Spleen (tissue), 11 donors: ENCODE data around the gene KRT73. TPM values are rescaled to one million over a fixed set of nuclear protein-coding genes. Genes with fewer than 3 reads are reported as not detected.

Experiments
- DNase-seq: peaks from one replicate; pipeline ENCODE4 v3.0.0-alpha.2; 2020
- H3K27ac ChIP-seq, 8 donors: fragments of 200-600 bp; sonication (generic) in 7 of 8; 1 replicate in 4 of 8; 2 replicates in 4 of 8; pipeline versions ENCODE4 v1.5.0 to v1.8.0; 2016 to 2021; ENCODE audit warnings: inconsistent platforms in 4 of 8, mild to moderate bottlenecking in 4 of 8, moderate library complexity in 1 of 8
- H3K27me3 ChIP-seq, 7 donors: fragments of 200-600 bp; sonication (generic) in 6 of 7; replicated peaks in 1 of 7; 1 replicate in 4 of 7; 2 replicates in 3 of 7; pipeline versions ENCODE4 v1.5.0 to v1.8.0; 2016 to 2021; ENCODE audit warnings: inconsistent platforms in 3 of 7, mild to moderate bottlenecking in 1 of 7
- H3K36me3 ChIP-seq, 6 donors: fragments of 200-600 bp; sonication (generic) in 5 of 6; 1 replicate in 4 of 6; 2 replicates in 2 of 6; pipeline versions ENCODE4 v1.5.0 to v1.8.0; 2016 to 2021; ENCODE audit warnings: inconsistent platforms in 2 of 6
- H3K4me1 ChIP-seq, 6 donors: fragments of 200-600 bp; sonication (generic) in 5 of 6; 1 replicate in 3 of 6; 2 replicates in 3 of 6; pipeline versions ENCODE4 v1.5.0 to v1.8.0; 2016 to 2021; ENCODE audit warnings: inconsistent platforms in 3 of 6
- H3K4me3 ChIP-seq, 8 donors: fragments of 200-600 bp; sonication (generic) in 7 of 8; 1 replicate in 4 of 8; 2 replicates in 4 of 8; pipeline versions ENCODE4 v1.5.0 to v1.8.0; 2016 to 2021; ENCODE audit warnings: inconsistent platforms in 4 of 8, mild to moderate bottlenecking in 4 of 8, moderate library complexity in 2 of 8
- H3K9me3 ChIP-seq, 8 donors: fragments of 200-600 bp; sonication (generic) in 7 of 8; 1 replicate in 4 of 8; 2 replicates in 4 of 8; pipeline versions ENCODE4 v1.5.0 to v1.8.0; 2016 to 2021; ENCODE audit warnings: inconsistent platforms in 4 of 8
- POLR2A ChIP-seq, 3 donors: fragments of 450-650 bp; IDR thresholded peaks; one replicate each; pipeline ENCODE4 v1.5.1; 2017; ENCODE audit warnings: antibody characterized with exemption in 3 of 3, mild to moderate bottlenecking in 1 of 3
- POLR2AphosphoS5 ChIP-seq, 3 donors: sonication (generic); formaldehyde crosslinking; IDR thresholded peaks; one replicate each; pipeline ENCODE4 v1.5.1; 2017; ENCODE audit warnings: antibody characterized with exemption in 3 of 3
- WGBS, 5 donors: extraction: QIAGEN DNeasy Blood & Tissue Kit in 3 of 5; methylation state at CpG; one replicate each; pipeline versions ENCODE4 v1.1.5 to v1.1.7; 2013 to 2018; 5-methylcytosine and 5-hydroxymethylcytosine counted together
- intact Hi-C: fragments of 100-400 bp; cut with DNase I; formaldehyde crosslinking; loops from one replicate; pipeline ENCODE4 v1.15.0; 2023; ENCODE audit warnings: low total_unique reads
- polyA plus RNA-seq, 3 donors: library from polyadenylated mRNA; stranded (reverse); fragments of 200-250 nt; gene quantifications; one replicate each; pipeline ENCODE4 v1.2.1, GENCODE V29; 2013
- total RNA-seq, 7 donors: library from RNA; depleted of rRNA in 3 of 7; stranded (reverse); fragments of >200 nt in 3 of 7; fragmentation: NEBNext Ultra II Directional in 4 of 7; extraction: Animal tissue kit (Norgen Biotek cat#: 25700) in 4 of 7; gene quantifications; one replicate each; pipeline versions ENCODE4 v1.1.0 to v1.2.1, GENCODE V29; 2016 to 2021
- TF ChIP-seq, protein P1 (sequence below), 11 experiments: fragments of 200-600 bp in 7 of 11; fragments of 450-650 bp in 4 of 11; sonication (generic) in 4 of 11; IDR thresholded peaks in 8 of 11; conservative IDR thresholded peaks in 3 of 11; 1 replicate in 7 of 11; 2 replicates in 4 of 11; pipeline versions ENCODE4 v1.4.0 to v1.8.0; 2016 to 2021; ENCODE audit warnings: antibody characterized with exemption in 11 of 11, inconsistent platforms in 4 of 11, mild to moderate bottlenecking in 1 of 11
- donor health status: healthy with polysubstance abuse.
- donor health status: DM: no; HTN: no; CAD: no; lungs with moderate emphysema.
- donor health status: DM: no; HTN: no; CAD: no.
- donor health status: Bipolar disorder and iron deficiency.
- donor health status: healthy.
- donor health status: DM: no; HTN: no; CAD: no.
- donor health status: DM: yes; HTN: yes; CAD: no.

Gene KRT73
- total and polyA plus RNA-seq, 10 donors = 0.04 to 1.4 (median 0.36) TPM

DNA sequence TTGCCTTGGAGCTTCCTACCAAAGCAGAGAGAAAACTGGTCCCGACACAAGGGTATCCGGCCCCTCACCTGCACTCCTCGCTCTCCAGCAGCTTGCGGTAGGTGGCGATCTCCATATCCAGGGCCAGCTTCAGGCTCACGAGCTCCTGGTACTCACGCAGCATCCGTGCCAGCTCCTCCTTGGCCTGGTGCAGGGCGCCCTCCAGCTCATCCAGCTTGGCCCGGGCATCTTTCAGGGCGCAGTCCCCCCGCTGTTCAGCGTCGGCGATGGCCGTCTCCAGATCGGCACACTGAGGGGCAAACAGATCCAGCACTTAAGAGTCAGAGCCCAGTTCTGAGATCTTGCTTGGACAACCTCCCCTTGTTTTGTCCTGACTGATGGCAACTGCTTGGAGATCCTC, 30.8 kb downstream of the KRT73 start:
- intact Hi-C loops = loop anchor here (10.0 kb wide), 1 partner anchor 387 kb away; no protein-coding TSS in a partner anchor
- H3K27ac ChIP-seq = no peak overlapping the region
- TF ChIP-seq POLR2AphosphoS5 (IDR thresholded peaks at IDR 0.05) (no peak), POLR2A (IDR thresholded peaks at IDR 0.05) (no peak)
- TF ChIP-seq, protein P1, sequence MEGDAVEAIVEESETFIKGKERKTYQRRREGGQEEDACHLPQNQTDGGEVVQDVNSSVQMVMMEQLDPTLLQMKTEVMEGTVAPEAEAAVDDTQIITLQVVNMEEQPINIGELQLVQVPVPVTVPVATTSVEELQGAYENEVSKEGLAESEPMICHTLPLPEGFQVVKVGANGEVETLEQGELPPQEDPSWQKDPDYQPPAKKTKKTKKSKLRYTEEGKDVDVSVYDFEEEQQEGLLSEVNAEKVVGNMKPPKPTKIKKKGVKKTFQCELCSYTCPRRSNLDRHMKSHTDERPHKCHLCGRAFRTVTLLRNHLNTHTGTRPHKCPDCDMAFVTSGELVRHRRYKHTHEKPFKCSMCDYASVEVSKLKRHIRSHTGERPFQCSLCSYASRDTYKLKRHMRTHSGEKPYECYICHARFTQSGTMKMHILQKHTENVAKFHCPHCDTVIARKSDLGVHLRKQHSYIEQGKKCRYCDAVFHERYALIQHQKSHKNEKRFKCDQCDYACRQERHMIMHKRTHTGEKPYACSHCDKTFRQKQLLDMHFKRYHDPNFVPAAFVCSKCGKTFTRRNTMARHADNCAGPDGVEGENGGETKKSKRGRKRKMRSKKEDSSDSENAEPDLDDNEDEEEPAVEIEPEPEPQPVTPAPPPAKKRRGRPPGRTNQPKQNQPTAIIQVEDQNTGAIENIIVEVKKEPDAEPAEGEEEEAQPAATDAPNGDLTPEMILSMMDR (IDR thresholded peaks at IDR 0.05 in 8 of 11, conservative IDR thresholded peaks at IDR 0.05 in 3 of 11) = no peak
- no peaks in the 10 kb centered on the region for H3K9me3 ChIP-seq
- H3K27me3 ChIP-seq = peaks cover 0 to 19% (median 0%) of the 10 kb centered on the region in 7 donors
- no peak for DNase-seq
- no peaks in the 10 kb centered on the region for H3K36me3 ChIP-seq
- no peak overlapping the region for H3K4me3 ChIP-seq
- WGBS, 5 donors = 84 to 95% (median 89%) methylated on average over 10 to 17 of the region's 17 CpGs
- H3K4me1 ChIP-seq = peaks cover 0 to 8% (median 0%) of the 10 kb centered on the region in 6 donors

DNA sequence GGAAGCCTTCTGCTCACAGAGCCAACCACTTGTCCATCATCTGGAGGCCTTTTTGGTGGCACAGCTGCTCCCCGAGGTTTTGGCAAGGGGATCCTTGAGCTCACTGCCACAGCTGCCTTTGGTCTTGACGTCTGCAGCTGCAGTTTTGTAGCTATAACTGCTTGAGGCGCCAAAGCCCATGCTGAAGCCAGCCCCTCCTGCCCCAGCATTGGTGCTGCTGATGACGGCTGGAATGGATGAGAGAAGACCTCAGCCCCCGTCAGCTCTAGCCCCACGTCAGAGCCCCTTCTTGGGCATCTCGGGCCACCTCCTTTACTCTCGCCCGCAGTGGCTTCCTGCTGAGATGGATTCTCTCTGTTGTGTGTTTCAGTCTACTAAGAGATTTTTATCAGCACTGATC, 32.4 kb downstream of the KRT73 start:
- Histone ChIP-seq H3K9me3 (no peaks in the 10 kb centered on the region), H3K4me1 (peaks cover 0 to 8% (median 0%) of the 10 kb centered on the region in 6 donors), H3K27ac (no peak overlapping the region), H3K36me3 (no peaks in the 10 kb centered on the region), H3K4me3 (no peak overlapping the region), H3K27me3 (peaks cover 0 to 23% (median 0%) of the 10 kb centered on the region in 7 donors)
- DNase-seq = no peak
- intact Hi-C loops = loop anchor here (10.0 kb wide), 1 partner anchor 389 kb away; no protein-coding TSS in a partner anchor
- no peak for TF ChIP-seq POLR2A (IDR thresholded peaks at IDR 0.05)
- TF ChIP-seq POLR2AphosphoS5 (IDR thresholded peaks at IDR 0.05) = no peak
- TF ChIP-seq, protein P1 (IDR thresholded peaks at IDR 0.05 in 8 of 11, conservative IDR thresholded peaks at IDR 0.05 in 3 of 11) = no peak
- 55 to 63% (median 60%) methylated on average over 9 of the region's 9 CpGs for WGBS, 5 donors

DNA sequence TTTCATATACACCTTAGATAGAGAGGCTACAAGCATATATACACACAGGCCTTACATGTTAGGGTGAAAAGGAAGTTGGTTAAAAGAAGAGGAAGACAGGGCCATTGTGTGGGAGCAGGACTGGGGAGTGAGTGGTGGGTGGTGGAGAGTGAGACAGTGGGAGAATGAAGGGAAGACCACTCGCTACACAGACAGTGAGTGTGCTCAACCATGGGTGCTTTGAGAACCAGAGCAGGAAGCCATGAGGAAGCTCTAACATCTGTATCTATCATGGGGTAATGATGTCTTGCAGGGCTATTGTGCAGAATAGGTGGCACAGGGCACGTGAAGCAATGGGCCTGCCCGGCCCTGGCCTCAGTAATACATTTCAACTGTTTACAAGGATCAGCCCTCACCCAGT, 33.3 kb downstream of the KRT73 start:
- 61 to 90% (median 79%) methylated on average over 3 of the region's 3 CpGs for WGBS, 5 donors
- TF ChIP-seq, protein P1 (IDR thresholded peaks at IDR 0.05 in 8 of 11, conservative IDR thresholded peaks at IDR 0.05 in 3 of 11) = no peak
- no peak for TF ChIP-seq POLR2A (IDR thresholded peaks at IDR 0.05)
- TF ChIP-seq POLR2AphosphoS5 (IDR thresholded peaks at IDR 0.05) = no peak
- H3K9me3 ChIP-seq = no peaks in the 10 kb centered on the region
- H3K27me3 ChIP-seq = peaks cover 0 to 24% (median 0%) of the 10 kb centered on the region in 7 donors
- H3K27ac ChIP-seq = no peak overlapping the region
- no peaks in the 10 kb centered on the region for H3K36me3 ChIP-seq
- peaks cover 0 to 8% (median 0%) of the 10 kb centered on the region in 6 donors for H3K4me1 ChIP-seq
- no peak overlapping the region for H3K4me3 ChIP-seq
- intact Hi-C loops = loop anchor here (10.0 kb wide), 1 partner anchor 390 kb away; no protein-coding TSS in a partner anchor
- no peak for DNase-seq

DNA sequence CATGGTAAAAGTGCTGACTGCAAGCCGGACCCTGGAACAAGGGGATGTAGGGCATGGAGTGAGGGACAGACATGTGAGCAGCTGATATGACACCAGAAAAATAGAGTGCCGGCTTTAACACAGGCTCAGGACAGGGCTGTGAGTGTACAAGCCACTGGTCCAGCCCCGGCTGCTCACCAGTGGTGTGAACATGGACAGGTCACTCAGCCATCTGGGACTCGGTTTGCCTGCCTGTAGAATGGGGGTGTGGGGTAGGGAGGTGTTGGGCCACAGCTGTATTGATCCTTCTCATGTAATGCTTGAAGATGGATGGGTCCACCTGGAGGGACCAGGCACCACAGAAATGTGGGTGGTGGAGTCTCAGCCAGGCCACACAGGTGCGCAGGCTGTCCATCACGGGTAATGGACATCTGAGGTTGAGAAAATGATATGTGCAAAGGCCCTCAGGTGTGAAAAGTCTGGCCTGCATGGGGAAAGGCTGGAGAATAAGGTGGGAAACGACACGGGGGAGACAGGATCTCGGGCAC, 34.1 kb downstream of the KRT73 start:
- DNase-seq = peak; percentile 41
- no peak for TF ChIP-seq POLR2A (IDR thresholded peaks at IDR 0.05)
- TF ChIP-seq POLR2AphosphoS5 (IDR thresholded peaks at IDR 0.05) = no peak
- TF ChIP-seq, protein P1 (IDR thresholded peaks at IDR 0.05 in 8 of 11, conservative IDR thresholded peaks at IDR 0.05 in 3 of 11) = no peak
- Histone ChIP-seq H3K9me3 (no peaks in the 10 kb centered on the region), H3K4me1 (peaks cover 0 to 8% (median 0%) of the 10 kb centered on the region in 6 donors), H3K27me3 (peaks cover 0 to 24% (median 0%) of the 10 kb centered on the region in 7 donors), H3K4me3 (no peak overlapping the region), H3K27ac (no peak overlapping the region), H3K36me3 (no peaks in the 10 kb centered on the region)
- intact Hi-C loops = loop anchor here (5.0 to 10.0 kb wide), 3 partner anchors 278 to 391 kb away; no protein-coding TSS in a partner anchor
- WGBS, 5 donors = 84 to 89% (median 84%) methylated on average over 9 of the region's 9 CpGs
